ENCODE data around the gene ADCY10. TPM values are rescaled to one million over a fixed set of nuclear protein-coding genes. Genes with fewer than 3 reads are reported as not detected.
A peak's percentile ranks its signal among the peaks of the same experiment; 100 is the strongest.

The ADCY10 gene
- total and polyA plus RNA-seq, 9 of the 15 experiments (the other 6 are each of a cell fraction or from before 2014, with no cell fraction given), result 0.08 to 0.86 (median 0.22) TPM

- TF ChIP-seq NFXL1 (CRISPR knock-in tag; IDR thresholded peaks at IDR 0.05) (no peak), ARNT (IDR thresholded peaks at IDR 0.05) (0 out of 4 replicates have a peak, but pooled peaks of 1 of the 2 experiments have one; percentile 27), ZNF121 (CRISPR knock-in tag; conservative IDR thresholded peaks at IDR 0.05) (no peak), ZNF398 (CRISPR knock-in tag; IDR thresholded peaks at IDR 0.05) (no peak), MYC (IDR thresholded peaks at IDR 0.05; ENCODE audit: low read depth, low read length) (no peak), MYC (CRISPR knock-in tag; IDR thresholded peaks at IDR 0.05; ENCODE audit: borderline replicate concordance, low read depth) (peak; percentile 55; the same call in 1 of the 2 replicates), VEZF1 (CRISPR knock-in tag; IDR thresholded peaks at IDR 0.05) (no peak), TRIM28 (IDR thresholded peaks at IDR 0.05) (no peak; the same call in 1 of the 2 replicates), CEBPB (tag; IDR thresholded peaks at IDR 0.05) (no peak), ZNF830 (CRISPR knock-in tag; IDR thresholded peaks at IDR 0.05) (no peak), PPARD (CRISPR knock-in tag; IDR thresholded peaks at IDR 0.05) (no peak), CCAR2 (IDR thresholded peaks at IDR 0.05; ENCODE audit: low read depth, low read length) (no peak), E4F1 (CRISPR knock-in tag; IDR thresholded peaks at IDR 0.05; ENCODE audit: borderline replicate concordance) (no peak), ERF (CRISPR knock-in tag; IDR thresholded peaks at IDR 0.05) (peak; percentile 34; the same call in 1 of the 2 replicates), E2F6 (IDR thresholded peaks at IDR 0.05; ENCODE audit: borderline replicate concordance in 1 of 2, extremely low read depth in 1 of 2, insufficient read depth in 1 of 2, insufficient read length in 1 of 2, low read depth in 1 of 2, low read length in 1 of 2, poor library complexity in 1 of 2, severe bottlenecking in 1 of 2) (peak; percentile 66 to 69), ZNF444 (CRISPR knock-in tag; IDR thresholded peaks at IDR 0.05) (peak; percentile 53; the same call in 1 of the 2 replicates), TCF3 (CRISPR knock-in tag; IDR thresholded peaks at IDR 0.05) (0 out of 2 replicates have a peak, but pooled peaks have one; percentile 2), ZNF75A (CRISPR knock-in tag; IDR thresholded peaks at IDR 0.05) (no peak), DDX20 (tag; IDR thresholded peaks at IDR 0.05; ENCODE audit: low read depth) (no peak), ARID2 (IDR thresholded peaks at IDR 0.05) (peak; percentile 77), KHSRP (IDR thresholded peaks at IDR 0.05) (no peak), ZNF239 (CRISPR knock-in tag; IDR thresholded peaks at IDR 0.05) (no peak)
Measured at GRCh38 chr1:167935216-167936067, 21.5 kb upstream of the ADCY10 start (continued).
